ENCODE data around the gene SRP14. TPM values are rescaled to one million over a fixed set of nuclear protein-coding genes. Genes with fewer than 3 reads are reported as not detected.
"Not testable (repeated sequence)": the region's sequence is repeated elsewhere in the genome, so short reads cannot be mapped to it uniquely, and the experiment has no call there.

SRP14 gene
- total RNA-seq, 1 experiment from 2014 or later: 200 TPM

DNA sequence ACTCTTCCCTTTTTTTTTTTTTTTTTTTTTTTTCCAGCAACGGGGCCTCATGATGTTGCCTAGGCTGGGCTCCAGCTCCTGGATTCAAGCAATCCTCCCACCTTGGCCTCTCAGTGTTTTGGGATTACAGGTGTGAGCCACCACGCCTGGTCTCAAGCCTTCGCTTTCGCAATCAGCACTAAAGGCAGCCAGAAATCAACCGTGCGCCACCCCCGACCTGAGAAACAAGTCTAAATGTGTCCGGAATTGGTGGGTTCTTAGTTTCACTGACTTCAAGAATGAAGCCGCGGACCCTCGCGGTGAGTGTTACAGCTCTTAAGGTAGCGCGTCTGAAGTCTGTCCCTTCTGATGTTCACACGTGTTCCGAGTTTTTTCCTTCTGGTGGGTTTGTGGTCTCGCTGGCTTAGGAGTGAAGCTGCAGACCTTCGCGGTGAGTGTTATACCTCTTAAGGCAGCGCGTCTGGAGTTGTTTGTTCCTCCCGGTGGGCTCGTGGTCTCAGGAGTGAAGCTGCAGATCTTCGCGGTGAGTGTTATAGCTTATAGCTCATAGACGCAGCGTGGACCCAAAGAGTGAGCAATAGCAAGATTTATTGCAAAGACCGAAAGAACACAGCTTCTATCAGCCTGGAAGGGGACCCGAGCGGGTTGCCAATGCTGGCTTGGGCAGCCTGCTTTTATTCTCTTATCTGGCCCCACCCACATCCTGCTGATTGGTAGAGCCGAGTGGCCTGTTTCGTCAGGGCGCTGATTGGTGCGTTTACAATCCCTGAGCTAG is 34.9 kb upstream of the SRP14 start:
- H4K5ac ChIP-seq (ENCODE audit: insufficient read length, low read depth, low read length); H2BK20ac ChIP-seq (ENCODE audit: low read depth, low read length, poor library complexity, severe bottlenecking); H2BK120ac ChIP-seq (ENCODE audit: low read depth, low read length, poor library complexity, severe bottlenecking); H3K23ac ChIP-seq (ENCODE audit: insufficient read length, low read depth, low read length); H3K14ac ChIP-seq (ENCODE audit: insufficient read depth, low read length); H2AFZ ChIP-seq (ENCODE audit: low read length); H4K91ac ChIP-seq (ENCODE audit: insufficient read length, low read depth, low read length); H4K20me1 ChIP-seq (ENCODE audit: control insufficient read depth, insufficient read depth, insufficient read length); H3K27me3 Mint-ChIP-seq (ENCODE audit: low read depth); H2AK5ac ChIP-seq (ENCODE audit: insufficient read length, low read length); H3T11ph ChIP-seq (ENCODE audit: low read length); H3K18ac ChIP-seq (ENCODE audit: insufficient read length, low read depth, low read length); H3K27ac ChIP-seq (ENCODE audit: insufficient read length, low read depth, low read length); H3K9me3 Mint-ChIP-seq; H3K36me3 Mint-ChIP-seq (ENCODE audit: insufficient read depth in 1 of 3, low read depth in 3 of 3); H3K4me1 ChIP-seq (ENCODE audit: insufficient read depth, low read length); H3K27me3 ChIP-seq (ENCODE audit: insufficient read depth, low read length); H2BK5ac ChIP-seq (ENCODE audit: insufficient read length, low read length); H3K79me1 ChIP-seq (ENCODE audit: insufficient read depth, low read depth, low read length, poor library complexity, severe bottlenecking); H3K27ac Mint-ChIP-seq; H3K4ac ChIP-seq (ENCODE audit: low read depth, low read length); H2BK12ac ChIP-seq (ENCODE audit: insufficient read length, low read depth, low read length); H2BK15ac ChIP-seq (ENCODE audit: low read depth, low read length); H3K4me2 ChIP-seq (ENCODE audit: insufficient read depth, insufficient read length, low read length); H3K56ac ChIP-seq (ENCODE audit: insufficient read length, low read depth, low read length); H3K9ac ChIP-seq (ENCODE audit: extremely low read depth, insufficient read length, low read length); H3K23me2 ChIP-seq (ENCODE audit: insufficient read length, low read depth, low read length, poor library complexity, severe bottlenecking); H4K8ac ChIP-seq (replicated peaks; ENCODE audit: insufficient read length, low read depth, low read length); DNase-seq; H3K79me2 ChIP-seq (ENCODE audit: insufficient read depth, low read length); H3K9me3 ChIP-seq (ENCODE audit: control insufficient read depth, low read depth, low read length): not testable (repeated sequence)
- no CpG with 5 or more reads among the region's 34 CpGs for WGBS (ENCODE audit: extremely low coverage, insufficient read length, low lambda C conversion rate)
- H3K4me1 Mint-ChIP-seq: peaks cover 18 to 31% of the 10 kb centered on the region in 2 experiments
- peak overlapping the region in 1 of 2 experiments; percentile 35; a peak in 1 of 5 replicates for H3K4me3 Mint-ChIP-seq
